H1 (cell line): Measurements from ENCODE around the gene IFNAR2. TPM values are rescaled to one million over a fixed set of nuclear protein-coding genes. Genes with fewer than 3 reads are reported as not detected.

Experiments
- CTCF ChIA-PET: fragments of 300-600 bp; sonication (Branson Sonifier 250); formaldehyde crosslinking; loops from one replicate; lab custom pipeline; 2021; ENCODE audit not compliant: partially characterized antibody; lab: Charles Lee
- POLR2A ChIA-PET: fragments of 300-600 bp; sonication (Branson Sonifier 250); formaldehyde crosslinking; loops from one replicate; lab custom pipeline; 2021; ENCODE audit warnings: inconsistent platforms; ENCODE audit not compliant: partially characterized antibody; lab: Charles Lee
- DNase-seq, 2 experiments: peaks; one replicate each; pipeline versions ENCODE4 v3.0.0 to v3.0.0-alpha.2; 2010 to 2022; ENCODE audit warnings: low spot score in 2 of 2, low read depth in 1 of 2, mixed read lengths in 1 of 2
- FAIRE-seq: peaks from 2 replicates; lab custom pipeline; 2011; peaks lifted over from hg19 to GRCh38; lab: Jason Lieb, UNC
- H2AFZ ChIP-seq: 2 replicates; pipeline ENCODE4 v1.8.1; 2012; ENCODE audit warnings: low read length, inconsistent platforms
- H2AK5ac ChIP-seq: 2 replicates; pipeline ENCODE4 v1.6.1; 2013; ENCODE audit warnings: low read depth, low read length
- H2BK120ac ChIP-seq: replicated peaks from 2 replicates; pipeline ENCODE3; 2013; ENCODE audit warnings: low read depth, low read length, inconsistent platforms
- H2BK12ac ChIP-seq: 2 replicates; pipeline ENCODE4 v1.6.1; 2013; ENCODE audit warnings: low read depth, low read length
- H2BK15ac ChIP-seq: 2 replicates; pipeline ENCODE4 v1.6.1; 2013; ENCODE audit warnings: low read length
- H2BK20ac ChIP-seq: 2 replicates; pipeline ENCODE4 v1.6.1; 2013; ENCODE audit warnings: low read length
- H2BK5ac ChIP-seq: 2 replicates; pipeline ENCODE4 v1.6.1; 2013; ENCODE audit warnings: low read depth, low read length
- H3K14ac ChIP-seq: 2 replicates; pipeline ENCODE4 v1.6.1; 2013; ENCODE audit warnings: inconsistent platforms; ENCODE audit not compliant: insufficient read length
- H3K18ac ChIP-seq: 2 replicates; pipeline ENCODE4 v1.6.1; 2013; ENCODE audit warnings: low read length; ENCODE audit errors: extremely low read depth
- H3K23ac ChIP-seq: 2 replicates; pipeline ENCODE4 v1.6.1; 2013; ENCODE audit warnings: inconsistent platforms; ENCODE audit not compliant: insufficient read length
- H3K23me2 ChIP-seq: 2 replicates; pipeline ENCODE4 v1.6.1; 2013; ENCODE audit warnings: low read depth, low read length
- H3K27ac ChIP-seq: 2 replicates; pipeline ENCODE4 v1.6.1; 2011; ENCODE audit warnings: low read depth, low read length, inconsistent platforms
- H3K27me3 ChIP-seq, 4 experiments: replicated peaks in 1 of 4; 1 replicate in 1 of 4; 2 replicates in 3 of 4; pipeline versions ENCODE4 v1.6.1 to v1.8.1; 2011 to 2013; ENCODE audit warnings: low read length in 3 of 4, mild to moderate bottlenecking in 3 of 4, inconsistent platforms in 2 of 4, mixed read lengths in 2 of 4, moderate library complexity in 1 of 4; ENCODE audit not compliant: control insufficient read depth in 3 of 4, insufficient read depth in 3 of 4; ENCODE audit errors: extremely low read depth in 1 of 4
- H3K36me3 ChIP-seq, 4 experiments: 2 replicates each; pipeline versions ENCODE4 v1.6.1 to v1.8.1; 2011 to 2013; ENCODE audit warnings: mild to moderate bottlenecking in 4 of 4, low read length in 3 of 4, moderate library complexity in 2 of 4, control low read depth in 1 of 4, inconsistent platforms in 1 of 4; ENCODE audit not compliant: insufficient read depth in 4 of 4, control insufficient read depth in 2 of 4
- H3K4ac ChIP-seq: replicated peaks from 2 replicates; pipeline ENCODE3; 2013; ENCODE audit warnings: low read length, low read depth, mixed read lengths, inconsistent platforms; ENCODE audit not compliant: insufficient read length
- H3K4me1 ChIP-seq, 4 experiments: replicated peaks in 1 of 4; 1 replicate in 1 of 4; 2 replicates in 3 of 4; pipeline versions ENCODE4 v1.6.1 to v1.8.1; 2011 to 2013; ENCODE audit warnings: low read length in 3 of 4, inconsistent platforms in 2 of 4, mixed read lengths in 1 of 4; ENCODE audit not compliant: insufficient read depth in 4 of 4, control insufficient read depth in 3 of 4
- H3K4me2 ChIP-seq, 2 experiments: 2 replicates each; pipeline versions ENCODE4 v1.6.1 to v1.8.1; 2011 to 2013; ENCODE audit warnings: low read depth in 2 of 2, low read length in 2 of 2, control low read depth in 1 of 2, inconsistent platforms in 1 of 2, mild to moderate bottlenecking in 1 of 2; ENCODE audit not compliant: insufficient read depth in 1 of 2
- H3K4me3 ChIP-seq, 4 experiments: fragments of 200-600, 300-600 bp in 1 of 4; sonication (generic), shearing (Covaris generic), sonication (Bioruptor Twin) in 1 of 4; 2 replicates each; pipeline versions ENCODE4 v1.5.1 to v1.8.1; 2011 to 2016; ENCODE audit warnings: low read length in 4 of 4, low read depth in 3 of 4, control low read depth in 2 of 4, inconsistent platforms in 2 of 4, mild to moderate bottlenecking in 2 of 4, mixed read lengths in 1 of 4, moderate library complexity in 1 of 4; ENCODE audit not compliant: insufficient read depth in 2 of 4; ENCODE audit errors: extremely low read depth in 1 of 4
- H3K56ac ChIP-seq: replicated peaks from 2 replicates; pipeline ENCODE3; 2013; ENCODE audit warnings: low read depth, mild to moderate bottlenecking, mixed read lengths, low read length, inconsistent platforms; ENCODE audit not compliant: insufficient read length
- H3K79me1 ChIP-seq: 2 replicates; pipeline ENCODE4 v1.6.1; 2013; ENCODE audit warnings: low read depth, low read length, control low read depth
- H3K79me2 ChIP-seq, 2 experiments: 2 replicates each; pipeline versions ENCODE4 v1.6.1 to v1.8.1; 2012 to 2013; ENCODE audit warnings: low read length in 2 of 2, mild to moderate bottlenecking in 2 of 2, inconsistent platforms in 1 of 2; ENCODE audit not compliant: insufficient read depth in 2 of 2, control insufficient read depth in 1 of 2
- H3K9ac ChIP-seq, 4 experiments: replicated peaks in 1 of 4; 1 replicate in 1 of 4; 2 replicates in 3 of 4; pipeline versions ENCODE4 v1.6.1 to v1.8.1; 2011 to 2013; ENCODE audit warnings: low read depth in 3 of 4, low read length in 3 of 4, control low read depth in 2 of 4, mild to moderate bottlenecking in 2 of 4, moderate library complexity in 2 of 4, inconsistent platforms in 1 of 4; ENCODE audit errors: extremely low read depth in 1 of 4
- H3K9me3 ChIP-seq, 2 experiments: 2 replicates each; pipeline versions ENCODE4 v1.6.1 to v1.8.1; 2012 to 2013; ENCODE audit warnings: mild to moderate bottlenecking in 2 of 2, moderate library complexity in 2 of 2, control low read depth in 1 of 2, inconsistent platforms in 1 of 2, low read depth in 1 of 2, low read length in 1 of 2, mixed read lengths in 1 of 2; ENCODE audit not compliant: insufficient read depth in 2 of 2
- H4K20me1 ChIP-seq, 2 experiments: replicated peaks in 1 of 2; 2 replicates each; pipeline versions ENCODE3 to v1.8.1; 2011 to 2013; ENCODE audit warnings: inconsistent platforms in 2 of 2, low read length in 2 of 2, mild to moderate bottlenecking in 1 of 2; ENCODE audit not compliant: insufficient read depth in 2 of 2, control insufficient read depth in 1 of 2
- H4K5ac ChIP-seq: 2 replicates; pipeline ENCODE4 v1.6.1; 2013; ENCODE audit warnings: low read length, low read depth, mixed read lengths, inconsistent platforms; ENCODE audit not compliant: insufficient read length
- H4K8ac ChIP-seq: 2 replicates; pipeline ENCODE4 v1.8.0; 2013; ENCODE audit warnings: mild to moderate bottlenecking, moderate library complexity, low read length, inconsistent platforms; ENCODE audit not compliant: insufficient read depth; ENCODE audit errors: extremely low read depth
- H4K91ac ChIP-seq: replicated peaks from 2 replicates; pipeline ENCODE3; 2013; ENCODE audit warnings: low read length, mixed read lengths, inconsistent platforms; ENCODE audit not compliant: insufficient read length
- ASH2L ChIP-seq: fragments of 200-600, 300-600 bp; sonication (generic); IDR thresholded peaks from one replicate; pipeline ENCODE4 v1.7.1; 2017; ENCODE audit warnings: low read length
- MAFK ChIP-seq: IDR thresholded peaks from 2 replicates; pipeline ENCODE4 v1.6.1; 2012; ENCODE audit warnings: low read depth, mild to moderate bottlenecking, improper control_type of control experiment, low read length
- WGBS, 2 experiments: shearing (Covaris generic) in 1 of 2; methylation state at CpG; one replicate each; pipeline versions ENCODE4 v1.1.6 to v1.1.7; 2013 to 2015; ENCODE audit warnings: low lambda C conversion rate in 2 of 2, mixed read lengths in 2 of 2, inconsistent platforms in 1 of 2, low coverage in 1 of 2, missing lambda C conversion rate in 1 of 2; ENCODE audit not compliant: insufficient replicate concordance in 2 of 2, insufficient coverage in 1 of 2, insufficient read length in 1 of 2; ENCODE audit errors: extremely low coverage in 1 of 2, missing lambda C conversion rate in 1 of 2; 5-methylcytosine and 5-hydroxymethylcytosine counted together
- polyA plus RNA-seq, 7 experiments: library from polyadenylated mRNA; depleted of rRNA in 3 of 7; stranded (reverse) in 5 of 7; unstranded in 2 of 7; fragments of >200 nt in 5 of 7; fragments of 200-250 nt in 2 of 7; gene quantifications; 1 replicate in 5 of 7; 2 replicates in 1 of 7; 4 replicates in 1 of 7; pipeline versions ENCODE4 v1.2.1 to v1.2.3, GENCODE V29; 2011 to 2013; ENCODE audit warnings: missing spikeins in 2 of 7, mixed read lengths in 2 of 7
- total RNA-seq: library from RNA; stranded (reverse); fragmentation: NEBNext Ultra II Directional; extraction: Animal tissue kit (Norgen Biotek cat#: 25700); gene quantifications from 2 replicates; pipeline ENCODE4 v1.2.1, GENCODE V29; 2021

The IFNAR2 gene
- total and polyA plus RNA-seq, 2 of the 8 experiments (the other 6 are each of a cell fraction or from before 2014, with no cell fraction given), result 12.2 to 16.1 TPM

DNA sequence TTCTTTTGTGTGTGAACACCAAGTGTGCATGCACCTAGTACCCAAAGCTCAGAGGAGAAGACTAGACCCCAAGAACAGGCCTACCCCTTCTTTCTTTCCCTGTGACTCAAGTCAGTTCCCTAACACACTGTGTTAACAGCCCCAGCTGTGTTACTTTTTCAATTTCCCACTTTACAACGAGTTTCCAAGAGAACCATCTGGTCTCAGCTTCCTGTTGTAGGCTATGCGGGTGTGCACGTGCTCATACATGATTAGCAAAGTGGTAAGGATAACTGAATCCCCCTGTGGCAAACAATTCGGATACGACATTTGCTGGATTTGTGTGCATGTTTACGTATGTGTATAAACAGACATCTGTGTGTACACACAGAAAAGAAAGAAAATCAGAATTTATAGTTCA is 17.9 kb downstream of the IFNAR2 start:
- no peak overlapping the region for H2BK12ac ChIP-seq
- TF ChIP-seq ASH2L, result no peak
- no peak for TF ChIP-seq MAFK
- no peak overlapping the region for H3K4me3 ChIP-seq
- no peak overlapping the region for H2AK5ac ChIP-seq
- no peak overlapping the region for H2BK5ac ChIP-seq
- H3K56ac ChIP-seq, result no peak overlapping the region
- no peak overlapping the region for H3K9ac ChIP-seq
- H3K4me2 ChIP-seq, result no peak overlapping the region
- H3K36me3 ChIP-seq, result peaks cover 10 to 46% (median 31%) of the 10 kb centered on the region in 4 experiments
- DNase-seq (no peak), FAIRE-seq (no peak)
- H3K9me3 ChIP-seq, result no peaks in the 10 kb centered on the region
- no peaks in the 10 kb centered on the region for H3K23me2 ChIP-seq
- H3K4me1 ChIP-seq, result no peaks in the 10 kb centered on the region
- no peak overlapping the region for H3K4ac ChIP-seq
- no peak overlapping the region for H3K18ac ChIP-seq
- H3K79me1 ChIP-seq, result no peaks in the 10 kb centered on the region
- no peak overlapping the region for H4K91ac ChIP-seq
- H4K20me1 ChIP-seq, result no peaks in the 10 kb centered on the region
- no peak overlapping the region for H3K23ac ChIP-seq
- ChIA-PET POLR2A (no interaction called here), CTCF (no interaction called here)
- no peaks in the 10 kb centered on the region for H3K27me3 ChIP-seq
- no peak overlapping the region for H4K8ac ChIP-seq
- no peak overlapping the region for H2BK20ac ChIP-seq
- H3K79me2 ChIP-seq, result no peaks in the 10 kb centered on the region
- no peak overlapping the region for H3K14ac ChIP-seq
- H3K27ac ChIP-seq, result no peak overlapping the region
- H2BK15ac ChIP-seq, result no peak overlapping the region
- H4K5ac ChIP-seq, result no peak overlapping the region
- H2BK120ac ChIP-seq, result no peak overlapping the region
- 86% methylated on average over 6 of the region's 6 CpGs; no CpG with 5 or more reads in 1 of the 2 experiments for WGBS, 2 experiments
- H2AFZ ChIP-seq, result no peak overlapping the region
